HepG2 (cell line): Measurements from ENCODE around the gene MBTPS1. TPM values are rescaled to one million over a fixed set of nuclear protein-coding genes. Genes with fewer than 3 reads are reported as not detected.

ENCODE experiments used
- ATAC-seq: fragments of 200-7000 bp; cut with Tn5 transposase; 3 replicates; pipeline ENCODE4 v1.9.1; 2020; ENCODE audit warnings: mild to moderate bottlenecking, moderate library complexity
- BruUV-seq: library from RNA; stranded (reverse); fragments of 400-500 nt; replicated peaks from 2 replicates; lab custom pipeline; 2021; lab: Mats Ljungman, UMichigan
- CTCF ChIA-PET: fragments of 300-600 bp; formaldehyde crosslinking; extraction: SDS; loops from one replicate; lab custom pipeline; 2021; ENCODE audit warnings: low total read pairs, inconsistent platforms, low intra/inter-chr PET ratio; lab: Yijun Ruan, JAX
- POLR2A ChIA-PET: fragments of 350-600 bp; sonication (Branson Sonifier 250); formaldehyde crosslinking; loops from one replicate; lab custom pipeline; 2020; ENCODE audit warnings: antibody characterized with exemption, inconsistent platforms; lab: Yijun Ruan, JAX
- DNase-seq: peaks from one replicate; pipeline ENCODE4 v3.0.0-alpha.2; 2015; ENCODE audit warnings: low spot score
- FAIRE-seq: peaks from 3 replicates; lab custom pipeline; 2011; peaks lifted over from hg19 to GRCh38; lab: Jason Lieb, UNC
- H2AFZ ChIP-seq: one replicate; pipeline ENCODE4 v1.6.1; 2011; ENCODE audit warnings: low read length, inconsistent platforms
- H3K27ac ChIP-seq: fragments of 300-600 bp; 3 replicates; pipeline ENCODE4 v1.8.0; 2011; ENCODE audit warnings: mixed run types, mild to moderate bottlenecking, mixed read lengths, low read length, inconsistent platforms; ENCODE audit not compliant: insufficient read depth; ENCODE audit errors: extremely low read length
- H3K27me3 ChIP-seq, 2 experiments: fragments of 200-600 bp in 1 of 2; 2 replicates in 1 of 2; 3 replicates in 1 of 2; pipeline versions ENCODE4 v1.6.0 to v1.8.0; 2011; ENCODE audit warnings: low read length in 2 of 2, mild to moderate bottlenecking in 2 of 2, moderate library complexity in 2 of 2, inconsistent platforms in 1 of 2; ENCODE audit not compliant: insufficient read depth in 2 of 2, control insufficient read depth in 1 of 2
- H3K36me3 ChIP-seq, 2 experiments: fragments of 200-600 bp in 1 of 2; replicated peaks in 1 of 2; 2 replicates in 1 of 2; 3 replicates in 1 of 2; pipeline versions ENCODE4 v1.5.1 to v1.8.0; 2011; ENCODE audit warnings: low read length in 2 of 2, inconsistent platforms in 1 of 2; ENCODE audit not compliant: insufficient read depth in 2 of 2, control insufficient read depth in 1 of 2
- H3K4me1 ChIP-seq: 2 replicates; pipeline ENCODE4 v1.5.1; 2012; ENCODE audit warnings: low read length, inconsistent platforms; ENCODE audit not compliant: insufficient read depth
- H3K4me2 ChIP-seq: 2 replicates; pipeline ENCODE4 v1.6.0; 2011; ENCODE audit warnings: low read depth, low read length, inconsistent platforms
- H3K4me3 ChIP-seq, 3 experiments: fragments of 200-600 bp in 1 of 3; sonication (generic), shearing (Covaris generic) in 1 of 3; replicated peaks in 1 of 3; 2 replicates each; pipeline ENCODE4 v1.5.1; 2011 to 2016; ENCODE audit warnings: low read length in 3 of 3, inconsistent platforms in 2 of 3, low read depth in 2 of 3, mild to moderate bottlenecking in 2 of 3, control low read depth in 1 of 3, mixed read lengths in 1 of 3; ENCODE audit not compliant: insufficient read depth in 1 of 3
- H3K79me2 ChIP-seq: one replicate; pipeline ENCODE4 v1.6.1; 2011; ENCODE audit warnings: low read length, inconsistent platforms; ENCODE audit not compliant: insufficient read depth
- H3K9ac ChIP-seq: 2 replicates; pipeline ENCODE4 v1.6.0; 2011; ENCODE audit warnings: mild to moderate bottlenecking, low read depth, low read length, inconsistent platforms; ENCODE audit not compliant: insufficient read depth
- H3K9me3 ChIP-seq: 2 replicates; pipeline ENCODE4 v1.5.1; 2012; ENCODE audit warnings: mild to moderate bottlenecking, low read length
- H4K20me1 ChIP-seq: 2 replicates; pipeline ENCODE4 v1.6.0; 2011; ENCODE audit warnings: inconsistent platforms, mild to moderate bottlenecking, low read length, moderate library complexity; ENCODE audit not compliant: insufficient read depth
- ARNTL ChIP-seq: sonication (generic); formaldehyde crosslinking; IDR thresholded peaks from 2 replicates; pipeline ENCODE4 v1.4.0; 2020; ENCODE audit warnings: mild to moderate bottlenecking, missing genetic modification reagents
- CBFB ChIP-seq: sonication (generic); formaldehyde crosslinking; IDR thresholded peaks from 2 replicates; pipeline ENCODE4 v1.4.0; 2020; ENCODE audit warnings: missing genetic modification reagents
- FOXC1 ChIP-seq: sonication (generic); formaldehyde crosslinking; IDR thresholded peaks from 2 replicates; pipeline ENCODE4 v1.8.0; 2022; ENCODE audit warnings: mild to moderate bottlenecking, missing genetic modification reagents, borderline replicate concordance
- GFI1 ChIP-seq: sonication (generic); formaldehyde crosslinking; IDR thresholded peaks from 2 replicates; pipeline ENCODE4 v1.5.0; 2020; ENCODE audit warnings: missing genetic modification reagents, mild to moderate bottlenecking, borderline replicate concordance
- GPN1 ChIP-seq: sonication (generic); formaldehyde crosslinking; IDR thresholded peaks from 2 replicates; pipeline ENCODE4 v1.5.1; 2020; ENCODE audit warnings: missing genetic modification reagents, borderline replicate concordance
- HHEX ChIP-seq: IDR thresholded peaks from 2 replicates; pipeline ENCODE4 v1.6.1; 2016; ENCODE audit warnings: control low read depth
- KIAA2018 ChIP-seq: sonication (generic); formaldehyde crosslinking; IDR thresholded peaks from 2 replicates; pipeline ENCODE4 v1.5.0; 2020; ENCODE audit warnings: mild to moderate bottlenecking, missing genetic modification reagents, borderline replicate concordance
- SP140L ChIP-seq: sonication (generic); formaldehyde crosslinking; IDR thresholded peaks from 2 replicates; pipeline ENCODE4 v1.4.0; 2020; ENCODE audit warnings: missing genetic modification reagents, borderline replicate concordance
- SSRP1 ChIP-seq: IDR thresholded peaks from 2 replicates; pipeline ENCODE4 v1.6.1; 2016; ENCODE audit warnings: control low read depth
- TCF7 ChIP-seq: sonication (generic); IDR thresholded peaks from 2 replicates; pipeline ENCODE4 v1.6.1; 2016; ENCODE audit warnings: antibody characterized with exemption, low read depth
- TERF1 ChIP-seq: sonication (generic); formaldehyde crosslinking; IDR thresholded peaks from 2 replicates; pipeline ENCODE4 v1.8.0; 2022; ENCODE audit warnings: mild to moderate bottlenecking, missing genetic modification reagents, moderate library complexity
- ZNF432 ChIP-seq: sonication (generic); formaldehyde crosslinking; IDR thresholded peaks from 2 replicates; pipeline ENCODE4 v1.5.0; 2020; ENCODE audit warnings: missing genetic modification reagents, mild to moderate bottlenecking, borderline replicate concordance
- ZNF614 ChIP-seq: IDR thresholded peaks from 2 replicates; pipeline ENCODE4 v1.6.1; 2018; ENCODE audit warnings: missing biosample characterization, missing genetic modification reagents, inconsistent platforms, borderline replicate concordance
- WGBS: methylation state at CpG from one replicate; pipeline ENCODE4 v1.1.6; 2017; ENCODE audit warnings: low lambda C conversion rate; 5-methylcytosine and 5-hydroxymethylcytosine counted together
- in situ Hi-C: cut with HindIII; loops from 2 replicates; pipeline ENCODE4 v1.10.0; 2017; ENCODE audit warnings: low pct_unique_long_range_greater_than_20kb; ENCODE audit not compliant: extremely low pct_ligation_motif_present
- intact Hi-C: fragments of 100-400 bp; cut with micrococcal nuclease; formaldehyde crosslinking; loops from one replicate; pipeline ENCODE4 v1.10.0; 2022; ENCODE audit not compliant: unreplicated experiment
- polyA plus RNA-seq, 8 experiments: library from polyadenylated mRNA; depleted of rRNA in 3 of 8; stranded (reverse) in 7 of 8; unstranded in 1 of 8; fragments of >200 nt; fragmentation: Illumina TruSeq in 4 of 8; extraction: Trizol in 4 of 8; gene quantifications; 2 replicates each; pipeline versions ENCODE4 v1.2.1 to v1.2.3, GENCODE V29; 2011 to 2016; ENCODE audit warnings: low read depth in 4 of 8, missing spikeins in 1 of 8, mixed read lengths in 1 of 8; ENCODE audit not compliant: insufficient read depth in 1 of 8
- total RNA-seq, 5 experiments: library from RNA; depleted of rRNA; stranded (reverse); fragments of >200 nt; fragmentation: Illumina TruSeq; extraction: Trizol; gene quantifications; 2 replicates each; pipeline ENCODE4 v1.2.3, GENCODE V29; 2016; ENCODE audit warnings: low read depth in 1 of 5

MBTPS1 gene
- total and polyA plus RNA-seq, 2 of the 13 experiments (the other 11 are each of a cell fraction or from before 2014, with no cell fraction given): 56.7 to 91.3 TPM

GRCh38 chr16:84144859-84145639 lies 28.3 kb upstream of the MBTPS1 start, which contains the start of the genes DNAAF1 and HSDL1:
TSS of gene DNAAF1 (plus strand) at chr16:84145308. CDS start at chr16:84145441, 133 bp downstream.
TSS of gene HSDL1 (minus strand) at chr16:84145177. CDS start at chr16:84131321, 13,856 bp downstream.
- in situ Hi-C loops: no loop called here
- ChIA-PET POLR2A (interaction anchor here (0.7 to 1.4 kb wide), 3 partner anchors 28 to 55 kb away, joined by 3 to 24 read pairs (median 3); partner anchors contain the start of gene MBTPS1), CTCF (interaction anchor here (1.8 kb wide), 1 partner anchor 30 kb away, joined by 6 read pairs; no protein-coding TSS in a partner anchor)
- Histone ChIP-seq H3K4me1 (peaks cover 39% of the 10 kb centered on the region), H3K27me3 (peaks cover 2 to 10% of the 10 kb centered on the region in 2 experiments), H3K27ac (peak within 1 kb of the TSS; percentile 55), H3K4me3 (peak within 1 kb of the TSS; percentile 90 to 100 (median 92)), H3K36me3 (no peaks in the 10 kb centered on the region), H2AFZ (no peak within 1 kb of the TSS), H3K9ac (peak within 1 kb of the TSS; percentile 77), H4K20me1 (peaks cover 3% of the 10 kb centered on the region; the same call in 1 of the 2 replicates), H3K9me3 (no peaks in the 10 kb centered on the region), H3K4me2 (peak within 1 kb of the TSS; percentile 97), H3K79me2 (peaks cover 33% of the 10 kb centered on the region)
- FAIRE-seq (no peak), DNase-seq (peak; percentile 83), ATAC-seq (peak; percentile 74)
- intact Hi-C loops: loop anchor here (1.0 to 2.0 kb wide), 2 partner anchors 30 to 49 kb away; no protein-coding TSS in a partner anchor
- no TSS peak for BruUV-seq
- under 1% methylated on average over 29 of the region's 89 CpGs for WGBS
- TF ChIP-seq ZNF432: no peak
- peak; percentile 60; the same call in 1 of the 2 replicates for TF ChIP-seq ZNF614 (CRISPR knock-in tag)
- no peak for TF ChIP-seq TCF7
- TF ChIP-seq GFI1: no peak
- TF ChIP-seq FOXC1 (CRISPR knock-in tag): no peak
- no peak for TF ChIP-seq SP140L (CRISPR knock-in tag)
- TF ChIP-seq SSRP1 (CRISPR knock-in tag): no peak
- no peak for TF ChIP-seq TERF1 (CRISPR knock-in tag)
- no peak for TF ChIP-seq KIAA2018 (CRISPR knock-in tag)
- TF ChIP-seq ARNTL (CRISPR knock-in tag): no peak
- no peak for TF ChIP-seq CBFB (CRISPR knock-in tag)
- TF ChIP-seq GPN1 (CRISPR knock-in tag): 0 out of 2 replicates have a peak, but pooled peaks have one; percentile 22
- no peak for TF ChIP-seq HHEX
